ENCODE results near the gene CDH13.

The CDH13 gene

GRCh38 chr16:82991966-82992675, 365.4 kb downstream of the CDH13 start:
- H3K4me1 ChIP-seq (ENCODE audit: control insufficient read depth, insufficient read depth, low read length), result no peaks in the 10 kb centered on the region
- H3K9me3 ChIP-seq (ENCODE audit: control insufficient read depth, insufficient read depth, low read length), result no peaks in the 10 kb centered on the region
- no peak overlapping the region for H3K4me3 ChIP-seq (ENCODE audit: low read length)
- WGBS (ENCODE audit: insufficient coverage, insufficient read length), result no CpG with 5 or more reads among the region's 4 CpGs
- no peak overlapping the region for H3K27ac ChIP-seq (ENCODE audit: low read length)
- no peaks in the 10 kb centered on the region for H3K36me3 ChIP-seq (ENCODE audit: control insufficient read depth, insufficient read depth, low read length)
- no peak for DNase-seq (ENCODE audit: low read depth, low spot score)
- no peaks in the 10 kb centered on the region for H3K27me3 ChIP-seq (ENCODE audit: control insufficient read depth, insufficient read depth, low read length)

- H3K9me3 ChIP-seq (ENCODE audit: control insufficient read depth, insufficient read depth, low read length), result no peaks in the 10 kb centered on the region
- H3K27ac ChIP-seq (ENCODE audit: low read length), result no peak overlapping the region
- no peak for DNase-seq (ENCODE audit: low read depth, low spot score)
- no CpG with 5 or more reads among the region's 3 CpGs for WGBS (ENCODE audit: insufficient coverage, insufficient read length)
- H3K4me3 ChIP-seq (ENCODE audit: low read length), result no peak overlapping the region
- H3K36me3 ChIP-seq (ENCODE audit: control insufficient read depth, insufficient read depth, low read length), result no peaks in the 10 kb centered on the region
- H3K27me3 ChIP-seq (ENCODE audit: control insufficient read depth, insufficient read depth, low read length), result no peaks in the 10 kb centered on the region
- no peaks in the 10 kb centered on the region for H3K4me1 ChIP-seq (ENCODE audit: control insufficient read depth, insufficient read depth, low read length)
Observed at GRCh38 chr16:82992786-82993185, 366.0 kb downstream of the CDH13 start.

GRCh38 chr16:82993415-82993814, 366.6 kb downstream of the CDH13 start:
- Histone ChIP-seq H3K4me3 (ENCODE audit: low read length) (no peak overlapping the region), H3K9me3 (ENCODE audit: control insufficient read depth, insufficient read depth, low read length) (no peaks in the 10 kb centered on the region), H3K36me3 (ENCODE audit: control insufficient read depth, insufficient read depth, low read length) (no peaks in the 10 kb centered on the region), H3K4me1 (ENCODE audit: control insufficient read depth, insufficient read depth, low read length) (no peaks in the 10 kb centered on the region), H3K27me3 (ENCODE audit: control insufficient read depth, insufficient read depth, low read length) (no peaks in the 10 kb centered on the region), H3K27ac (ENCODE audit: low read length) (no peak overlapping the region)
- DNase-seq (ENCODE audit: low read depth, low spot score), result no peak
- WGBS (ENCODE audit: insufficient coverage, insufficient read length), result no CpG with 5 or more reads among the region's 5 CpGs

GRCh38 chr16:82993926-82994325, 367.2 kb downstream of the CDH13 start:
- DNase-seq (ENCODE audit: low read depth, low spot score), result no peak
- WGBS (ENCODE audit: insufficient coverage, insufficient read length), result no CpG with 5 or more reads among the region's 4 CpGs
- Histone ChIP-seq H3K27ac (ENCODE audit: low read length) (no peak overlapping the region), H3K36me3 (ENCODE audit: control insufficient read depth, insufficient read depth, low read length) (no peaks in the 10 kb centered on the region), H3K4me1 (ENCODE audit: control insufficient read depth, insufficient read depth, low read length) (no peaks in the 10 kb centered on the region), H3K9me3 (ENCODE audit: control insufficient read depth, insufficient read depth, low read length) (no peaks in the 10 kb centered on the region), H3K27me3 (ENCODE audit: control insufficient read depth, insufficient read depth, low read length) (no peaks in the 10 kb centered on the region), H3K4me3 (ENCODE audit: low read length) (no peak overlapping the region)

DNA sequence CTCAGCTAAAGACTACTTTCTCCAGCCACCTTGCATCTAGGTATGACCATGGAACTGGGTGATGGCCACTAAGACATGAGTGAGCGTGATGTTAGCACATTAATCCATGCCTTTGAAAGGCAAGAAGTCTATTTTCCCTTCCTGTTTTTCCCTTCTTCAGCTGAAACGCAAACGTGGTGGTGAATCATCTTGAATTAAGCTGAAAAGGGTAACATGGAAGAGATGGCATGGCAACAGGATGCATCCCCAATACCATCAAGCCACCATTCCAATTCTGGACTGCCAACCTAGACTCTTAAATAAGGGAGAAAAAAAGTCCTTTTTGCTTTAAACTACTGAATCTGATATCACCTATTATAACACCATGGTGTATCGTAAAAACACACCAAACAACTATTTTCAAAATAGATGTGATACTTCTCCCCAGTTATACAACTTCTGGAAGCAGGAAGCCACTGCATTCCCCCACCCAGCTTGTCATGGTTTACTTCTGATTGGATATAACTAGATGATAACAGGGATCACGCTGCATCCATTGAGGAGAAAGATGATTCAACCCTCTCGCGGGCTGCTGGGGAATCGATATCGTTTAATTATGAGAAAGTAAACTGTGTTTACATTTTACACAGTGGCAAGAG, 368.6 kb downstream of the CDH13 start:
- Histone ChIP-seq H3K27me3 (ENCODE audit: control insufficient read depth, insufficient read depth, low read length) (no peaks in the 10 kb centered on the region), H3K27ac (ENCODE audit: low read length) (no peak overlapping the region), H3K4me1 (ENCODE audit: control insufficient read depth, insufficient read depth, low read length) (no peaks in the 10 kb centered on the region), H3K36me3 (ENCODE audit: control insufficient read depth, insufficient read depth, low read length) (no peaks in the 10 kb centered on the region), H3K4me3 (ENCODE audit: low read length) (no peak overlapping the region), H3K9me3 (ENCODE audit: control insufficient read depth, insufficient read depth, low read length) (no peaks in the 10 kb centered on the region)
- 100% methylated on average over 1 of the region's 9 CpGs for WGBS (ENCODE audit: insufficient coverage, insufficient read length)
- no peak for DNase-seq (ENCODE audit: low read depth, low spot score)

- Histone ChIP-seq H3K4me3 (ENCODE audit: low read length) (no peak overlapping the region), H3K9me3 (ENCODE audit: control insufficient read depth, insufficient read depth, low read length) (no peaks in the 10 kb centered on the region; the same call in 1 of the 2 replicates), H3K27ac (ENCODE audit: low read length) (no peak overlapping the region), H3K27me3 (ENCODE audit: control insufficient read depth, insufficient read depth, low read length) (no peaks in the 10 kb centered on the region), H3K36me3 (ENCODE audit: control insufficient read depth, insufficient read depth, low read length) (no peaks in the 10 kb centered on the region), H3K4me1 (ENCODE audit: control insufficient read depth, insufficient read depth, low read length) (no peaks in the 10 kb centered on the region)
- no CpG with 5 or more reads among the region's 5 CpGs for WGBS (ENCODE audit: insufficient coverage, insufficient read length)
- DNase-seq (ENCODE audit: low read depth, low spot score), result no peak
Observed at GRCh38 chr16:82995924-82996441, 369.2 kb downstream of the CDH13 start.

DNA sequence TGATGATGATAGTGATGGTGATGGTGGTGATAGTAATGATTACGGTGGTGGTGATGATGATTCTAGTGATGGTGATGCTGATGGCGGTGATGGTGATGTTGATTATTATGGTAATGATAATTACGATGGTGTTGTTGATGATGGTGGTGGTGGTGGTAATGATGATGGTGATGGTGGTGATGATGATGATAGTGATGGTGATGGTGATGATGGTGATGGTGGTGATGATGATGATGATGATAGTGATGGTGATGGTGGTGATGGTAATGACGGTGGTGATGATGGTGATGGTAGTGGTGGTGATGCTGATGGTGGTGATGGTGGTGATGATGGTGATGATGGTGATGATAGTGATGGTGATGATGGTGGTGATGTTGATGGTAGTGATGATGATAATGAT, 370.0 kb downstream of the CDH13 start:
- no peak overlapping the region for H3K27ac ChIP-seq (ENCODE audit: low read length)

GRCh38 chr16:82999711-83000110, 372.9 kb downstream of the CDH13 start:
- no peak overlapping the region for H3K4me3 ChIP-seq (ENCODE audit: low read length)
- no CpG with 5 or more reads among the region's 6 CpGs for WGBS (ENCODE audit: insufficient coverage, insufficient read length)

More for the DNA sequence above, 370.0 kb downstream of the CDH13 start:
- 100% methylated on average over 2 of the region's 4 CpGs for WGBS (ENCODE audit: insufficient coverage, insufficient read length)
- Histone ChIP-seq H3K36me3 (ENCODE audit: control insufficient read depth, insufficient read depth, low read length) (no peaks in the 10 kb centered on the region), H3K4me1 (ENCODE audit: control insufficient read depth, insufficient read depth, low read length) (no peaks in the 10 kb centered on the region), H3K27me3 (ENCODE audit: control insufficient read depth, insufficient read depth, low read length) (no peaks in the 10 kb centered on the region), H3K9me3 (ENCODE audit: control insufficient read depth, insufficient read depth, low read length) (no peaks in the 10 kb centered on the region; the same call in 1 of the 2 replicates), H3K4me3 (ENCODE audit: low read length) (no peak overlapping the region)
- no peak for DNase-seq (ENCODE audit: low read depth, low spot score)

DNA sequence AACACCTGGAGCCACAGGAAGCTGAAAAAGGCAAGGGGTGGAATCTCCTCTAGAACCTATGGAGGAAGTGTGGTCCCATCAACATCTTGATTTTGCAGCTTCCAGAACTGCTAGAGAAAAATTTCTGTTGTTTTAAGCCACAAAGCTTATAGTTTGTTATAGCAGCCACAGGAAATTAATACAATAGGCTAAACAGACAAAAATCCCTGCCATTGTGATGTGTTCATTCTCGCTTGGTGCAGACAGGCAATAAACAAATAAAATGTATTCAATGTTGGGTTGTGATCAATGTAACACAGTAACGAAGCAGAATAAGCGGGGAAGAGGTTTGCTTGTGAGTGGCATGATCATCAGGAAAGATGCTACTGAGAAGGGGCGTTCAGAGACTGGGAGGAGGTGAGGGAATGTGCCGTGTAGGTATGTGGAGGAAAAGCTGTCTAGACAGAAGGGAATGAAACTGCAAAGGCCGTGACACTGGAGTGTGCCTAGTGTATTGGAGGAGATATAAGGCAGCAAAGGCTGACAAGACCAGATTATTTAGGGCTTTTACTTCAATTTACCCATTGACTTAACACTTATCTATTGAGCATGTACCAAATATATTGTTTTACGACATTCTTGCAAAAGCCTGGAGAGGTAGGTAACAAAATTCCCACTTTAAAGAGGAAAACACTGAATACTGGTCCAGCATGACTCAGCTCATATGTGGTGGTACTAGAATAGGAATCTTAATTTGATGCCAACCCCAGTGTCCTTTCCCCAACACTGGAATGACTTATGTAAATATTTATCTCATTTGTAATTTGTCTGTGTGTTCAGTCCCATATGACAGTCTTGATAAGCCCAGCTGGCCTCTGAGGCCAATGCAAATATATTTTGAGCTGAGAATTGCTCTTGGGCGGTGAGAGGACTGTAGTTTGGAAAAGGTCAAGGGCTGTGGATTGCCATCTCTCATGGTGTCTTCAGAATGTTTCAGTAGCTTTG, 375.9 kb downstream of the CDH13 start:
- WGBS (ENCODE audit: insufficient coverage, insufficient read length), result no CpG with 5 or more reads among the region's 8 CpGs
- H3K27me3 ChIP-seq (ENCODE audit: control insufficient read depth, insufficient read depth, low read length), result no peaks in the 10 kb centered on the region
- DNase-seq (ENCODE audit: low read depth, low spot score), result no peak
- H3K4me1 ChIP-seq (ENCODE audit: control insufficient read depth, insufficient read depth, low read length), result no peaks in the 10 kb centered on the region
- H3K4me3 ChIP-seq (ENCODE audit: low read length), result no peak overlapping the region
- H3K27ac ChIP-seq (ENCODE audit: low read length), result no peak overlapping the region
- H3K36me3 ChIP-seq (ENCODE audit: control insufficient read depth, insufficient read depth, low read length), result no peaks in the 10 kb centered on the region
- no peaks in the 10 kb centered on the region; the same call in 1 of the 2 replicates for H3K9me3 ChIP-seq (ENCODE audit: control insufficient read depth, insufficient read depth, low read length)

More at GRCh38 chr16:82999711-83000110, 372.9 kb downstream of the CDH13 start:
- H3K27me3 ChIP-seq (ENCODE audit: control insufficient read depth, insufficient read depth, low read length), result no peaks in the 10 kb centered on the region
- H3K27ac ChIP-seq (ENCODE audit: low read length), result no peak overlapping the region
- no peaks in the 10 kb centered on the region; the same call in 1 of the 2 replicates for H3K9me3 ChIP-seq (ENCODE audit: control insufficient read depth, insufficient read depth, low read length)
- H3K4me1 ChIP-seq (ENCODE audit: control insufficient read depth, insufficient read depth, low read length), result no peaks in the 10 kb centered on the region
- H3K36me3 ChIP-seq (ENCODE audit: control insufficient read depth, insufficient read depth, low read length), result no peaks in the 10 kb centered on the region
- no peak for DNase-seq (ENCODE audit: low read depth, low spot score)
